Activated CD8-positive, alpha-beta T cell treated with anti-CD3 and anti-CD28 coated beads for 36 hours (primary cell): ENCODE results near the gene CLTA. TPM values are rescaled to one million over a fixed set of nuclear protein-coding genes. Genes with fewer than 3 reads are reported as not detected.
A peak's percentile ranks its signal among the peaks of the same experiment; 100 is the strongest.

Experiments
- ATAC-seq: fragments of 200-7000 bp; cut with Tn5 transposase; one replicate; pipeline ENCODE4 v1.10.0; 2021; ENCODE audit warnings: mild to moderate bottlenecking, moderate library complexity
- CTCF ChIA-PET: fragments of 350-600 bp; sonication (Branson Sonifier 250); formaldehyde crosslinking; loops from one replicate; lab custom pipeline; 2021; ENCODE audit warnings: antibody characterized with exemption; lab: Charles Lee
- POLR2A ChIA-PET: fragments of 350-600 bp; sonication (Branson Sonifier 250); formaldehyde crosslinking; loops from one replicate; lab custom pipeline; 2021; ENCODE audit warnings: antibody characterized with exemption; lab: Charles Lee
- DNase-seq: peaks from one replicate; pipeline ENCODE4 v3.0.0-alpha.2; 2020
- H3K27ac Mint-ChIP-seq: one replicate; pipeline ENCODE4 v1.8.0; 2021; ENCODE audit warnings: mild to moderate bottlenecking, mixed read lengths
- H3K27me3 Mint-ChIP-seq: one replicate; pipeline ENCODE4 v1.8.0; 2021; ENCODE audit warnings: mixed read lengths
- H3K36me3 Mint-ChIP-seq: one replicate; pipeline ENCODE4 v1.8.0; 2021; ENCODE audit warnings: low read depth, mixed read lengths
- H3K4me1 Mint-ChIP-seq: one replicate; pipeline ENCODE4 v1.8.0; 2021; ENCODE audit warnings: low read depth, mixed read lengths
- H3K4me3 Mint-ChIP-seq: one replicate; pipeline ENCODE4 v1.8.0; 2021; ENCODE audit warnings: mild to moderate bottlenecking, moderate library complexity, mixed read lengths
- H3K9me3 Mint-ChIP-seq: one replicate; pipeline ENCODE4 v1.8.0; 2021; ENCODE audit warnings: mixed read lengths
- CTCF ChIP-seq: fragments of 200-600 bp; IDR thresholded peaks from one replicate; pipeline ENCODE4 v1.8.0; 2022; ENCODE audit warnings: antibody characterized with exemption, mild to moderate bottlenecking
- intact Hi-C: fragments of 100-400 bp; cut with micrococcal nuclease; formaldehyde crosslinking; loops from one replicate; pipeline ENCODE4 v1.10.0; 2022
- total RNA-seq, 2 experiments: library from RNA; stranded (reverse); gene quantifications; one replicate each; pipeline ENCODE4 v1.2.3, GENCODE V29; 2021

Gene CLTA
- total RNA-seq, 2 experiments from 2014 or later = 116 to 119 TPM

- CTCF ChIA-PET = interaction anchor here (1.1 to 4.2 kb wide), 2 partner anchors 11 to 21 kb away, joined by 3 to 18 read pairs; partner anchors contain the start of gene CLTA
- no peak for TF ChIP-seq CTCF
- ATAC-seq = no peak
- peaks cover 64% of the 10 kb centered on the region for H3K4me1 Mint-ChIP-seq
- peak overlapping the region; percentile 66 for H3K27ac Mint-ChIP-seq
- DNase-seq = no peak
- no peaks in the 10 kb centered on the region for H3K9me3 Mint-ChIP-seq
- peaks cover 53% of the 10 kb centered on the region for H3K36me3 Mint-ChIP-seq
- no peak overlapping the region for H3K4me3 Mint-ChIP-seq
- intact Hi-C loops = no loop called here
- no peaks in the 10 kb centered on the region for H3K27me3 Mint-ChIP-seq
- POLR2A ChIA-PET = interaction anchor here (1.2 kb wide), 1 partner anchor 16 kb away, joined by 3 read pairs; no protein-coding TSS in a partner anchor
These were observed 20.0 kb downstream of the CLTA start for GRCh38 chr9:36210722-36211121.

- peaks cover 62% of the 10 kb centered on the region for H3K4me1 Mint-ChIP-seq
- DNase-seq (no peak), ATAC-seq (no peak)
- intact Hi-C loops = no loop called here
- ChIA-PET POLR2A (interaction anchor here (2.7 kb wide), 1 partner anchor 20 kb away, joined by 7 read pairs; the partner anchor contains the start of gene CLTA), CTCF (interaction anchor here (4.2 kb wide), 1 partner anchor 21 kb away, joined by 18 read pairs; the partner anchor contains the start of gene CLTA)
- H3K9me3 Mint-ChIP-seq = no peaks in the 10 kb centered on the region
- TF ChIP-seq CTCF = no peak
- H3K36me3 Mint-ChIP-seq = peaks cover 50% of the 10 kb centered on the region
- no peaks in the 10 kb centered on the region for H3K27me3 Mint-ChIP-seq
- H3K27ac Mint-ChIP-seq = peak overlapping the region; percentile 33
- no peak overlapping the region for H3K4me3 Mint-ChIP-seq
These were observed 20.8 kb downstream of the CLTA start for GRCh38 chr9:36211510-36211909.

- Mint-ChIP-seq H3K4me3 (no peak overlapping the region), H3K27me3 (no peaks in the 10 kb centered on the region), H3K4me1 (peaks cover 57% of the 10 kb centered on the region), H3K36me3 (peaks cover 40% of the 10 kb centered on the region), H3K27ac (peak overlapping the region; percentile 67), H3K9me3 (no peaks in the 10 kb centered on the region)
- intact Hi-C loops = no loop called here
- CTCF ChIA-PET = interaction anchor here (1.3 to 4.2 kb wide), 2 partner anchors 23 to 110 kb away, joined by 3 to 18 read pairs; partner anchors contain the start of gene CLTA
- POLR2A ChIA-PET = interaction anchor here (0.7 to 2.7 kb wide), 3 partner anchors 19 to 22 kb away, joined by 3 to 7 read pairs (median 4); partner anchors contain the start of gene CLTA
- TF ChIP-seq CTCF = no peak
- DNase-seq (no peak), ATAC-seq (no peak)
These were observed 22.7 kb downstream of the CLTA start for GRCh38 chr9:36213387-36213786.

GRCh38 chr9:36213989-36214388 is 23.3 kb downstream of the CLTA start:
- H3K27me3 Mint-ChIP-seq = no peaks in the 10 kb centered on the region
- H3K36me3 Mint-ChIP-seq = peaks cover 44% of the 10 kb centered on the region
- intact Hi-C loops = no loop called here
- DNase-seq = no peak
- CTCF ChIA-PET = interaction anchor here (4.2 kb wide), 1 partner anchor 24 kb away, joined by 18 read pairs; the partner anchor contains the start of gene CLTA
- POLR2A ChIA-PET = interaction anchor here (0.7 kb wide), 1 partner anchor 18 kb away, joined by 3 read pairs; no protein-coding TSS in a partner anchor
- no peak for TF ChIP-seq CTCF
- no peak overlapping the region for H3K4me3 Mint-ChIP-seq
- ATAC-seq = no peak
- peaks cover 57% of the 10 kb centered on the region for H3K4me1 Mint-ChIP-seq
- no peak overlapping the region for H3K27ac Mint-ChIP-seq
- no peaks in the 10 kb centered on the region for H3K9me3 Mint-ChIP-seq

GRCh38 chr9:36214571-36214970 is 23.9 kb downstream of the CLTA start:
- Mint-ChIP-seq H3K4me3 (no peak overlapping the region), H3K36me3 (peaks cover 41% of the 10 kb centered on the region), H3K9me3 (no peaks in the 10 kb centered on the region), H3K27me3 (no peaks in the 10 kb centered on the region), H3K4me1 (peaks cover 55% of the 10 kb centered on the region), H3K27ac (no peak overlapping the region)
- ATAC-seq = no peak
- DNase-seq = no peak
- no peak for TF ChIP-seq CTCF
- CTCF ChIA-PET = no interaction called here
- POLR2A ChIA-PET = no interaction called here
- intact Hi-C loops = no loop called here
